Cerebellar cortex (tissue), 1 donor: ENCODE measurements around the gene RBX1.
A peak's percentile ranks its signal among the peaks of the same experiment; 100 is the strongest.
"Not testable (repeated sequence)": the region's sequence is repeated elsewhere in the genome, so short reads cannot be mapped to it uniquely, and the experiment has no call there.

Source experiments
- DNase-seq: peaks from one replicate; pipeline ENCODE4 v3.0.0-alpha.2; 2015; ENCODE audit warnings: low spot score

RBX1 gene

DNA sequence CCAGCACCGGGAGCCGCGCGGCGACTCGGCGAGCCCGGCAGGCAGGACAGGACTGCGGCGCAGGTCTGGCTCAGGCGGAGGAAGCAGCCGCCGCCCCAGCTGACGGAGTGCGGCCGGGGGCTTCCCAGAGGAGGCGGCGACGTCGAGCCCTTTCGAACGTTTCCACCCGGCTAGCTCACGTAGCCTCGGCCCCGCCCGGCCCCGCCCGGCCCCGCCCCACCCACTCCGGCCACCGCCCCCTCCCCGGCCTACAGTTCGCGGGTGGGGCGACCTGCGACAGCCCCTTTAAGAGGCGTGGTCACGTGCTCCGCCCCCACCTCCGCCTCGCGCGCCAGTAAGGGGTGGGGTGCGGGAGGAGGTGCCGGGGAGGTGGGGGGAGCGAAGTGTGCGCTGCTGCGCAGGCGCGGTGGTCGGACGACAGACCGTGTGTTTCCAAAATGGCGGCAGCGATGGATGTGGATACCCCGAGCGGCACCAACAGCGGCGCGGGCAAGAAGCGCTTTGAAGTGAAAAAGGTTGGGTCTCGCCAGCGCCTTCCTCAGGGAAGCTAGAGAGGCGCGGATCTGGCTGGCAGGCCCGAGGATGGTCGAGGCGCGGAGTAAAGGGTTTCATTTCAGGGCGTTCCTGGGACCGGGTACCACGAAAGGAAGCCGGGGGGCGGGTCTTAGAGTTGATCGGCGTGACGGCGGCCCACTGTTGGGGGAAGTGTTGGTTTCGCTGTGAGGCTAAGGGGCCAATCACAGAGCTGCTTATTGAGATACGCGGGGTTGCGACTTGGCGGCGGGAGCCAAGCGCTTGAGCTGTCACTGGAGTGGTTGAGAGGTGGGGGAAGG lies at the start of gene RBX1:
Gene RBX1, plus strand, starts transcription at position 417 of the 833 bp plus-strand sequence. Its CDS starts 21 bp downstream, at position 438.
- DNase-seq: peak; percentile 99

DNA sequence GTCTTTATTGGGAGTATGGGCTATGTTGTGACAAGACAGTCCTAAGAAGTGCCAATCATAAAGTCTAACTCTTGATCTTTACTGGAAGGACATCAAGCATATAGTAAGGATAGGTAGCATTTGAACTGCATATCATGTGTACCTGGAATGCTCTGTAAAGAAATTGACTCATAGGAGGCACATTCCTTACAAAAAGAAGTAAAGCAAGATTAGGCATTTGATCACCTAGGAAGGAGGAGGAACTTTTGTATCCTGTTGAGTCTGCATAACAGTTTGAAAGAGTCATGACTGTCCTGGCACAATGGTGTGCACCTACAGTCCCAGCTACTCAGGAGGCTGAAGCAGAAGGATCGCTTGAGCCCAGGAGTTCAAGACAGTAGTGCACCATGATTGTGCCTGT lies 47.1 kb upstream of the RBX1 start:
- no peak for DNase-seq

GRCh38 chr22:40908895-40909294 lies 42.3 kb upstream of the RBX1 start:
- DNase-seq: no peak

- DNase-seq: no peak
These were observed 39.4 kb upstream of the RBX1 start for GRCh38 chr22:40911772-40912171.

- DNase-seq: not testable (repeated sequence)
These were observed 38.2 kb upstream of the RBX1 start for GRCh38 chr22:40912987-40913386.

DNA sequence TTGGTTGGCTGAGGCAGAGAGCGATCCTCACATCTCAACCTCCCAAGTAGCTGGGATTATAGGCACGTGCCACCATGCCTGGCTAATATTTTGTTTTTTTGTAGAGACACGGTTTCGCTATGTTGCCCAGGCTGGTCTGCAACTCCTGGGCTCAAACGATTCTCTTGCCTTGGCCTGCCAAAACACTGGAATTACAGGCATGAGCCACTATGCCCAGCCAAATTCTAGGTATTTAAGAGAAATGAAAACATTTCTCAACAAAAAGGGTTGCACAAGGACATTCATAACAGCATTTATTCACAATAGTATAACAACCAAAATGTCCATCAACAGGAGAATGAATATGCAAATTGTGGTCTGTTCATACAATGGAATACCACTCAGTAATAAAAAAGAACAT lies 31.7 kb upstream of the RBX1 start:
- DNase-seq: no peak

DNA sequence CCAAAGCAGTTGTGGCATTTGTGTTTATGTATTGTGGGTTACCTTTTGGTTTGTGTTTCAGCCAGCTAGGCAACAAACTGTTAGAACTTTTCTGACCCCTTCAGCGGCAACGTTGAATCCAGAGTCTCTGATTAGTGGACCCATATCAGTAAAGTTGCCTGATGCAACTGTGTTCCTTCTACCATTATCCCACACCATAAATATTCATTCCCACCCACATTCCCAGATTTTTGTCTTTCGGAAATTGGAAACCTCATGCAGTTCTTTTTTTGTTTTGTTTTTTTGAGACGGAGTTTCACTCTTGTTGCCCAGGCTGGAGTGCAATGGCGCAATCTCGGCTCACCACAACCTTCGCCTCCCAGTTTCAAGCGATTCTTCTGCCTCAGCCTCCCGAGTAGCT lies 30.7 kb upstream of the RBX1 start:
- no peak for DNase-seq

DNA sequence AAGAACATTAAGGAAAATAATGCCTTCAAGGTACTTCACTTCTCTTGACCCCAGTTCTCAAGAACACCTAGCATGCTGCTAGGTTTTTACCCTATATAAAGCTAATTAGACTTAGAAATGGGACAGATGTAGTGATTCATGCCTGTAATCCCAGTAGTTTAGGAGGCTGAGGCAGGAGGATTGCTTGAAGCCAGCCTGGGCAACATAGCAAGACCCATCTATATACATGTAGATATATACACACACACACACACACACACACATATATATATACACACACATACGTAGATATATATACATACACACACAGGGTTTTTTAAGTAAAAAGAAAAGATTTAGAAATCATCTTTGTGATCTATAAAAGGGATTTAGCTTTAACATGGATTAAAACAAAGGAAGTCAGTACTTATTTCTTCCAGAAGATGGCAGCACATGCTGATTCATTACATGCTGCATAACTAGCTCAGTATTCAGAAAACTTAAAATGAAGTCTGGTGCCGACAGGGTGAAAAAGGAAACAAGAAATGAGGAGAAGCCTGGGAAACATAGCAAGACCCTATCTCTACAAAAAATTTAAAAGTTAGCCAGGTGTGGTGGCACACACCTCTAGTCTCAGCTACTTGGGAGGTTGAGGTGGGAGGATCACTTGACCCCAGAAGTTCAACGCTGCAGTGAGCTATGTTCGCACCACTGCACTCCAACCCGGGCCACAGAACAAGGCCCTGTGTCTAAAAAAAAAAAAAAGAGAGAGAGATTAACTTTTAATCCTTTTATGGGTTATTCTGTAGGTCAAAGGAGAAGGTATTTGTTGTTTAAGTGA lies 28.5 kb upstream of the RBX1 start:
- DNase-seq: peak; percentile 82

- no peak for DNase-seq
These were observed 22.5 kb upstream of the RBX1 start for GRCh38 chr22:40928657-40929056.

DNA sequence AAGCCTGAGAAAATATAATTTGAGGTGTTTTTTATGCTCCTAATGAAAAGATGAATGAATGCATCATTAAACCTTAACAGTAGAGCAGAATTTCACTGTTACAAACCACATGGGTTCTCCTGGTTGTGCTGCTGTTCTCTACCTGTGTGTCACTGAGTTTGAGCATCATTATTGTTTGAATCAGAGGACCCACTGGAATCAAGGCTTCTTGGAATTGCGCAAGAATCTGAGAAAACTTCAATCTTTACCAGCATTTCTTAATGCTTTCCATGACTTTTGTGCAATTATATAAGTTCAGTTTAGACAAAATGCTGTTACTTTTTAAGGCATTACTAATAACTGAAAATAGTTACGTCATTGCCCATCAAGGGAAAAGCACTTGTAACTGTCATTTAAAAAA lies 18.8 kb upstream of the RBX1 start:
- DNase-seq: no peak

DNA sequence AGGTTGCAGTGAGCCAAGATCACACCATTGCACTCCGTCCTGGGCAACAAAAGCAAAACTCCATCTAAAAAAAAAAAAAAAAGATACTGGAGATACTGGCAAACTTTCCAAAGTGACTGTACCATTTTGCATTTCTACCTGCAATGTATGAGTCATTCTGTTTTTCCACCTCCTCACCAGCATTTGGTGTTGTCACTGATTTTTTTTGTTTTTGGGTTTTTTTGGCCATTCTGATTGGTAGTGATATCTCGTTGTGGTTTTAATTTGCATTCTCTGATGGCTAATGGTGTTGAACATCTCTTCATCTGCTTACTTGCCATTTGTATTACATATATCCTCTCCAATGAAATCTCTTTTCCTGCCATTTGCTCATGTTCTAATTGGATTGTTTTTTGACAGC lies 12.0 kb upstream of the RBX1 start:
- no peak for DNase-seq

GRCh38 chr22:40951795-40952605 lies 822 bp downstream of the RBX1 start:
- no peak for DNase-seq

DNA sequence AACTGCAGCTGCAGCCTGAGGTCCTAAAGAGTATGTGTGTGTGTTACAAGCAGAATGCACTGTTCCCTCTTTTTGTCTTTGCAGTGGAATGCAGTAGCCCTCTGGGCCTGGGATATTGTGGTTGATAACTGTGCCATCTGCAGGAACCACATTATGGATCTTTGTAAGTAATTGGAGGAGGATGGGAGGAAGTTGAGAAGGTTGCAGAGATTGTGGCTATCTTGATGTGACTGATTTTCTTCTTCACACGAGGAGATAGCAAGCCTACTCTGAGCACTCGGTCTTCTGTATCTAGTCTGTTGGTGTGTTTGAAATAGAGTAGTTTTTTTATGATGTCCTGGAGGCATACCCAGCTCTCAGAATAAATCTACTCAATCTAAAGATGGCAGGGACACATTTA lies 2.3 kb downstream of the RBX1 start:
- DNase-seq: no peak

GRCh38 chr22:40954113-40954512 lies 2.9 kb downstream of the RBX1 start:
- DNase-seq: no peak

DNA sequence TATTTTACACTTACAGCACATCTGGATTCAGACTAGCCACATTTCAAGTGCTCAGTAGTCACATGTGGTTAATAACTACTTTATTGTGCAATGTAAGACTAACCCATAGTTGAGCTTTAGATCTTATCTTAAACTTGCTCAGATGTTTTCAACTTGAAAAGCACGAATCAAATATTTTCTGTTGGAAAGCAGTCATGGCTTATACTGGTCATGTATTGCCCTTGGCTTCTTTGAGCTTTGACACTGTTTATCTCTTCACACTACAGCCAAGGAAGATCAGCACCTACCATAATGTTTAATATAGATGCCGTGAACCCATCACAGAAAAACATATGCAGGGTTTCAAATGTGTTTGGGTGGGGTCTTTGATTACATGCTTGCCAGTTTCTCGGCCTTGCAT lies 4.4 kb downstream of the RBX1 start:
- DNase-seq: no peak

DNA sequence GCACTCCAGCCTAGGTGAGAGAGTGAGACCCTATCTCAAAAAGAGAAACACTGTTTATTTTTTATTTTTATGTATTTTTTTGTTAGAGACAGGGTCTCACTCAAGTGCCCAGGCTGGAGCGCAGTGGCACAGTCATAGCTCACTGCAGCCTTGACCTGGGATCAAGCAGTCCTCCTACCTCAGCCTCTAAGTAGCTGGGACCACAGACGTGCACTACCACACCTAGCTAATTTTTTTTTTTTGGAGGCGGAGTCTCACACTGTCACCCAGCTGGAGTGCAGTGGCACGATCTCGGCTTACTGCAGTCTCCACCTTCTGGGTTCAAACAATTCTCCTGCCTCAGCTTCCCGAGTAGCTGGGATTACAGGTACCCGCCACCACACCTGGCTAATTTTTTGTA lies 6.4 kb downstream of the RBX1 start:
- DNase-seq: no peak

- no peak for DNase-seq
These were observed 7.1 kb downstream of the RBX1 start for GRCh38 chr22:40958299-40958698.

DNA sequence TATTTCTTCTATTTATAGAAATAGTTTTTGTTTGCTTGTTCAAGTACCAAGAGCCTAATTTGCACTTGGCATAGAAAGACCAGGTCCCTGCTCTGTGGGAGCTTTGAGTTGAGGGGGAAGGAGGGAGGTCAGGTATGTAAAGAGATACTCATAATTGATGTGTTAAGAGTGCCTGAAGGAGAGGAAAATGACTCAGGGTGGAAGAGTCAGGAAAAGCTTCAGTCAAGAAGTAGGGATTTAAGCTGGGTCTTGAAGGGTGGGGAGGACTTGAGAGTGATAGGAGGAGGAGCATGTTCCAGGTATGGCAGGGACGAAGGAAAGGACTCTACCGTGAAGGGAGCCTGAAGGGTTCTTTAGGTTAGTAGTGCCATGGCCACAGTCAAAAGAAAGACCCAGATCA lies 9.0 kb downstream of the RBX1 start:
- no peak for DNase-seq

GRCh38 chr22:40965936-40966725 lies 15.0 kb downstream of the RBX1 start:
- DNase-seq: no peak

- no peak for DNase-seq
These were observed 15.5 kb downstream of the RBX1 start for GRCh38 chr22:40966726-40967085.

DNA sequence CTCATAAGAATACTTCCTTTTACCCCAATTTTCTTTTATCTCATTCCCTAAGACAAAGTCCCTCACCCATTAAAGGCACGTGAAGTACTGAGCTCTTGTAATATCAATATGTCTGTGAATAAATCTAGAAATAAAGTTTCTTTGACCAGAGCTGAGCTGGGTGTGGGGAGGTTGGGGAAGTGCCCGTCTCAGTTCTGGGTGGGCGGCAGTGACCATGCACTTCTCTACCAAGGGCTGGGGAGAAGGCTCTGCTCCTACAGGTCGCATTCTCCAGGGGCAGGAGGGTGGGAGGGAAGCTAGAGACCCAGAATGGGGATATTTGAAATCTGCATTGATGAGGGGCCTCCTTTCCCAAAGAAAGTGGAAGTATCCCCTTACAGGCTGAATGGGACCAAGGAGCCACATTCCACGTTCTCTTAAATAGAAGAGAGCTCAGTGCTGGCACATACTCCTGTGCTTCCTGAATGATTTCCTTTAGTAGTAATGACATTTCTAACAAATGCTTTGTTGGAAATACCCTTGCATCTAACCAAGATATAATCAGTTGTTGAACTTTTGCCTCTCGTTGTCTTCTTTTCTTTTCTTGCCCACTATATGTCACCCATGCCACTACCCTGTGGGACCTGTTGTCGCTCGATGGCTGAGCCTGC lies 16.1 kb downstream of the RBX1 start:
- DNase-seq: no peak
